Natural killer cell treated with Interleukin-12 subunit alpha and Interleukin-12 subunit beta and Interleukin-15 and Interleukin-18, amount 100 ng/mL, for 72 hours (primary cell): ENCODE data around the gene CELSR3. TPM values are rescaled to one million over a fixed set of nuclear protein-coding genes. Genes with fewer than 3 reads are reported as not detected.

Experiments
- ATAC-seq, 2 donors: fragments of 150-1000 bp; cut with Tn5 transposase in 1 of 2; sonication (Bioruptor Pico), chemical (Tn5 transposase) in 1 of 2; 2 replicates each; pipeline ENCODE4 v1.10.0; 2021
- DNase-seq: peaks from one replicate; pipeline ENCODE4 v3.0.0; 2022; ENCODE audit warnings: low spot score
- H3K27ac Mint-ChIP-seq, 2 donors: 1 replicate in 1 of 2; 2 replicates in 1 of 2; pipeline ENCODE4 v1.8.0; 2022; ENCODE audit warnings: mixed read lengths in 2 of 2, mild to moderate bottlenecking in 1 of 2, moderate library complexity in 1 of 2
- H3K27me3 Mint-ChIP-seq, 2 donors: 1 replicate in 1 of 2; 2 replicates in 1 of 2; pipeline ENCODE4 v1.8.0; 2022; ENCODE audit warnings: mixed read lengths in 2 of 2
- H3K36me3 Mint-ChIP-seq: one replicate; pipeline ENCODE4 v1.8.0; 2022; ENCODE audit warnings: mixed read lengths
- H3K4me1 Mint-ChIP-seq, 2 donors: 1 replicate in 1 of 2; 2 replicates in 1 of 2; pipeline ENCODE4 v1.8.0; 2022; ENCODE audit warnings: low read depth in 2 of 2, mixed read lengths in 2 of 2, mild to moderate bottlenecking in 1 of 2
- H3K4me3 Mint-ChIP-seq: one replicate; pipeline ENCODE4 v1.8.0; 2022; ENCODE audit warnings: mixed read lengths
- H3K9me3 Mint-ChIP-seq: 2 replicates; pipeline ENCODE4 v1.8.0; 2022; ENCODE audit warnings: mixed read lengths
- total RNA-seq, 2 donors: library from RNA; stranded (reverse); gene quantifications; one replicate each; pipeline ENCODE4 v1.2.3, GENCODE V29; 2022

Gene CELSR3
- 10 to 100 TPM in 1 of 2 donors, 1 to 10 TPM in 1; 4.4 to 20.1 TPM for total RNA-seq

- Mint-ChIP-seq H3K4me3 (peak within 1 kb of the TSS; percentile 92), H3K4me1 (peaks cover 10 to 16% of the 10 kb centered on the region in 2 donors), H3K27ac (peak within 1 kb of the TSS; percentile 79 to 87), H3K9me3 (no peaks in the 10 kb centered on the region), H3K27me3 (peaks cover 0 to 8% of the 10 kb centered on the region in 2 donors), H3K36me3 (no peaks in the 10 kb centered on the region)
- ATAC-seq: peak; percentile 29 to 35
- no peak for DNase-seq
Observed at GRCh38 chr3:48662753-48663488, at the start of gene CELSR3. Gene CELSR3, minus strand, starts transcription at chr3:48662886. Its CDS starts 252 bp downstream, at chr3:48662634.

- DNase-seq: no peak
- Mint-ChIP-seq H3K27me3 (no peaks in the 10 kb centered on the region), H3K9me3 (no peaks in the 10 kb centered on the region), H3K36me3 (no peaks in the 10 kb centered on the region), H3K27ac (peak overlapping the region in 1 of 2 donors; percentile 38), H3K4me3 (peak overlapping the region; percentile 20), H3K4me1 (peaks cover 24 to 46% of the 10 kb centered on the region in 2 donors)
- ATAC-seq: no peak
Observed at GRCh38 chr3:48711727-48712126, 49.0 kb upstream of the CELSR3 start.

GRCh38 chr3:48709051-48709461 lies 46.4 kb upstream of the CELSR3 start:
- no peaks in the 10 kb centered on the region for H3K9me3 Mint-ChIP-seq
- no peak overlapping the region for H3K4me3 Mint-ChIP-seq
- no peak for DNase-seq
- peaks cover 15 to 37% of the 10 kb centered on the region in 2 donors for H3K4me1 Mint-ChIP-seq
- H3K27me3 Mint-ChIP-seq: no peaks in the 10 kb centered on the region
- no peaks in the 10 kb centered on the region for H3K36me3 Mint-ChIP-seq
- peak overlapping the region; percentile 31 to 75 for H3K27ac Mint-ChIP-seq
- ATAC-seq: no peak

- Mint-ChIP-seq H3K27ac (peak overlapping the region; percentile 31 to 75), H3K4me1 (peaks cover 15 to 36% of the 10 kb centered on the region in 2 donors), H3K36me3 (no peaks in the 10 kb centered on the region), H3K4me3 (no peak overlapping the region), H3K9me3 (no peaks in the 10 kb centered on the region), H3K27me3 (no peaks in the 10 kb centered on the region)
- ATAC-seq (no peak), DNase-seq (no peak)
Observed at GRCh38 chr3:48708481-48708889, 45.8 kb upstream of the CELSR3 start.

GRCh38 chr3:48707157-48707556 lies 44.5 kb upstream of the CELSR3 start:
- Mint-ChIP-seq H3K36me3 (no peaks in the 10 kb centered on the region), H3K27me3 (no peaks in the 10 kb centered on the region)
- ATAC-seq: peak in 1 of 2 donors; percentile 46

GRCh38 chr3:48702320-48702920 lies 39.7 kb upstream of the CELSR3 start:
- H3K27ac Mint-ChIP-seq: no peak overlapping the region
- peaks cover 18 to 22% of the 10 kb centered on the region in 2 donors for H3K4me1 Mint-ChIP-seq
- no peaks in the 10 kb centered on the region for H3K27me3 Mint-ChIP-seq
- no peaks in the 10 kb centered on the region for H3K9me3 Mint-ChIP-seq
- ATAC-seq (no peak), DNase-seq (no peak)
- no peak overlapping the region for H3K4me3 Mint-ChIP-seq
- no peaks in the 10 kb centered on the region for H3K36me3 Mint-ChIP-seq

More at GRCh38 chr3:48707157-48707556, 44.5 kb upstream of the CELSR3 start:
- Mint-ChIP-seq H3K9me3 (no peaks in the 10 kb centered on the region), H3K27ac (peak overlapping the region in 1 of 2 donors; percentile 71), H3K4me3 (no peak overlapping the region), H3K4me1 (peaks cover 18 to 38% of the 10 kb centered on the region in 2 donors)
- DNase-seq: no peak

GRCh38 chr3:48700731-48701405 lies 38.2 kb upstream of the CELSR3 start:
- H3K27me3 Mint-ChIP-seq: no peaks in the 10 kb centered on the region
- no peaks in the 10 kb centered on the region for H3K9me3 Mint-ChIP-seq
- H3K4me1 Mint-ChIP-seq: peaks cover 12 to 14% of the 10 kb centered on the region in 2 donors
- ATAC-seq (no peak), DNase-seq (no peak)
- H3K27ac Mint-ChIP-seq: peak overlapping the region in 1 of 2 donors; percentile 25
- H3K36me3 Mint-ChIP-seq: no peaks in the 10 kb centered on the region
- no peak overlapping the region for H3K4me3 Mint-ChIP-seq

GRCh38 chr3:48698891-48699290 lies 36.2 kb upstream of the CELSR3 start:
- H3K27ac Mint-ChIP-seq: no peak overlapping the region
- H3K9me3 Mint-ChIP-seq: no peaks in the 10 kb centered on the region
- no peaks in the 10 kb centered on the region for H3K27me3 Mint-ChIP-seq
- no peaks in the 10 kb centered on the region for H3K36me3 Mint-ChIP-seq
- DNase-seq (no peak), ATAC-seq (no peak)
- H3K4me3 Mint-ChIP-seq: no peak overlapping the region
- peaks cover 12 to 20% of the 10 kb centered on the region in 2 donors for H3K4me1 Mint-ChIP-seq

- Mint-ChIP-seq H3K27ac (no peak overlapping the region), H3K4me3 (no peak overlapping the region), H3K9me3 (no peaks in the 10 kb centered on the region), H3K36me3 (no peaks in the 10 kb centered on the region), H3K27me3 (no peaks in the 10 kb centered on the region), H3K4me1 (peaks cover 12 to 21% of the 10 kb centered on the region in 2 donors)
- no peak for ATAC-seq
- no peak for DNase-seq
Observed at GRCh38 chr3:48697952-48698351, 35.3 kb upstream of the CELSR3 start.

- Mint-ChIP-seq H3K4me3 (no peak overlapping the region), H3K9me3 (no peaks in the 10 kb centered on the region), H3K4me1 (peaks cover 5 to 17% of the 10 kb centered on the region in 2 donors), H3K27me3 (no peaks in the 10 kb centered on the region), H3K36me3 (no peaks in the 10 kb centered on the region), H3K27ac (no peak overlapping the region)
- no peak for DNase-seq
- ATAC-seq: no peak
Observed at GRCh38 chr3:48696601-48697000, 33.9 kb upstream of the CELSR3 start.

- H3K27me3 Mint-ChIP-seq: no peaks in the 10 kb centered on the region
- no peaks in the 10 kb centered on the region for H3K9me3 Mint-ChIP-seq
- no peak for ATAC-seq
- no peak overlapping the region for H3K27ac Mint-ChIP-seq
- DNase-seq: no peak
- peaks cover 2% of the 10 kb centered on the region for H3K36me3 Mint-ChIP-seq
- H3K4me1 Mint-ChIP-seq: peaks cover 5 to 17% of the 10 kb centered on the region in 2 donors
- no peak overlapping the region for H3K4me3 Mint-ChIP-seq
Observed at GRCh38 chr3:48696156-48696555, 33.5 kb upstream of the CELSR3 start.

- Mint-ChIP-seq H3K27me3 (no peaks in the 10 kb centered on the region), H3K27ac (no peak overlapping the region), H3K36me3 (peaks cover 6% of the 10 kb centered on the region), H3K4me1 (peaks cover 4 to 17% of the 10 kb centered on the region in 2 donors), H3K9me3 (no peaks in the 10 kb centered on the region), H3K4me3 (no peak overlapping the region)
- DNase-seq (no peak), ATAC-seq (no peak)
Observed at GRCh38 chr3:48695393-48695753, 32.7 kb upstream of the CELSR3 start.

- Mint-ChIP-seq H3K9me3 (no peaks in the 10 kb centered on the region), H3K27ac (no peak overlapping the region), H3K4me1 (peaks cover 0 to 12% of the 10 kb centered on the region in 2 donors), H3K27me3 (no peaks in the 10 kb centered on the region), H3K36me3 (peaks cover 6% of the 10 kb centered on the region), H3K4me3 (no peak overlapping the region)
- no peak for DNase-seq
- no peak for ATAC-seq
Observed at GRCh38 chr3:48694610-48695392, 32.1 kb upstream of the CELSR3 start.
